GM23338 (cell line): ENCODE measurements around the gene NFILZ. TPM values are rescaled to one million over a fixed set of nuclear protein-coding genes. Genes with fewer than 3 reads are reported as not detected.

Experiments used
- ATAC-seq: fragments of 200-7000 bp; cut with Tn5 transposase; 3 replicates; pipeline ENCODE4 v1.9.1; 2020
- DNase-seq: peaks from one replicate; pipeline ENCODE4 v3.0.0-alpha.2; 2015; ENCODE audit warnings: low spot score
- H2AFZ ChIP-seq: fragments of 200-600 bp; sonication (generic); 2 replicates; pipeline ENCODE4 v1.8.0; 2016; ENCODE audit warnings: antibody characterized with exemption, mild to moderate bottlenecking, moderate library complexity
- H3F3A ChIP-seq: fragments of 200-600 bp; sonication (generic); replicated peaks from 2 replicates; pipeline ENCODE4 v1.8.0; 2017; ENCODE audit warnings: antibody characterized with exemption, mixed run types, low read depth
- H3K27ac ChIP-seq: fragments of 200-600 bp; sonication (generic); 2 replicates; pipeline ENCODE4 v1.6.1; 2016; ENCODE audit warnings: low read depth
- H3K27me3 ChIP-seq: fragments of 200-600 bp; sonication (generic); 2 replicates; pipeline ENCODE4 v1.8.0; 2016; ENCODE audit warnings: mild to moderate bottlenecking, mixed run types, moderate library complexity; ENCODE audit not compliant: insufficient read depth
- H3K36me3 ChIP-seq: fragments of 200-600 bp; sonication (generic); 2 replicates; pipeline ENCODE4 v1.8.0; 2016; ENCODE audit warnings: mild to moderate bottlenecking; ENCODE audit not compliant: insufficient read depth
- H3K4me1 ChIP-seq: fragments of 200-600 bp; sonication (generic); 2 replicates; pipeline ENCODE4 v1.8.0; 2016; ENCODE audit warnings: mild to moderate bottlenecking, moderate library complexity; ENCODE audit not compliant: insufficient read depth
- H3K4me2 ChIP-seq: fragments of 200-600 bp; sonication (generic); 2 replicates; pipeline ENCODE4 v1.7.1; 2017; ENCODE audit warnings: mixed run types
- H3K4me3 ChIP-seq: fragments of 200-600 bp; sonication (generic); 2 replicates; pipeline ENCODE4 v1.6.1; 2016; ENCODE audit warnings: mixed run types
- H3K79me2 ChIP-seq: fragments of 200-600 bp; sonication (generic); replicated peaks from 2 replicates; pipeline ENCODE4 v1.8.0; 2017; ENCODE audit warnings: mild to moderate bottlenecking; ENCODE audit not compliant: insufficient read depth
- H3K9me2 ChIP-seq: fragments of 200-600 bp; sonication (generic); 2 replicates; pipeline ENCODE4 v1.8.0; 2017; ENCODE audit not compliant: insufficient read depth
- H4K20me1 ChIP-seq: fragments of 200-600 bp; sonication (generic); replicated peaks from 2 replicates; pipeline ENCODE4 v1.8.0; 2017; ENCODE audit warnings: mild to moderate bottlenecking; ENCODE audit not compliant: insufficient read depth
- H3K27ac Mint-ChIP-seq: 2 replicates; pipeline ENCODE4 v1.8.0; 2020; ENCODE audit warnings: inconsistent platforms, mild to moderate bottlenecking, moderate library complexity, mixed read lengths
- H3K27me3 Mint-ChIP-seq: 3 replicates; pipeline ENCODE4 v1.8.0; 2022; ENCODE audit warnings: low read depth, mild to moderate bottlenecking, moderate library complexity, mixed read lengths, inconsistent platforms; ENCODE audit not compliant: insufficient read depth, poor library complexity
- H3K36me3 Mint-ChIP-seq: 3 replicates; pipeline ENCODE4 v1.8.0; 2021; ENCODE audit warnings: low read depth, mild to moderate bottlenecking, inconsistent platforms, moderate library complexity, mixed read lengths
- H3K4me1 Mint-ChIP-seq: 3 replicates; pipeline ENCODE4 v1.8.0; 2020; ENCODE audit warnings: mild to moderate bottlenecking, inconsistent platforms, mixed read lengths
- H3K4me3 Mint-ChIP-seq: 3 replicates; pipeline ENCODE4 v1.8.0; 2021; ENCODE audit warnings: moderate library complexity, mild to moderate bottlenecking, inconsistent platforms, mixed read lengths
- H3K9me3 Mint-ChIP-seq: 3 replicates; pipeline ENCODE4 v1.8.0; 2020; ENCODE audit warnings: moderate library complexity, mild to moderate bottlenecking, inconsistent platforms, mixed read lengths
- CREB1 ChIP-seq: fragments of 250-450 bp; sonication (Bioruptor Pico); IDR thresholded peaks from 2 replicates; pipeline ENCODE4 v1.5.0; 2020; ENCODE audit warnings: low read depth, mild to moderate bottlenecking, moderate library complexity
- CTCF ChIP-seq, 2 experiments: fragments of 200-600 bp in 1 of 2; sonication (generic) in 1 of 2; conservative IDR thresholded peaks; 2 replicates each; pipeline versions ENCODE4 v1.5.1 to v1.6.1; 2016 to 2017; ENCODE audit warnings: antibody characterized with exemption in 2 of 2, low read depth in 2 of 2, mild to moderate bottlenecking in 2 of 2, moderate library complexity in 1 of 2
- ETS1 ChIP-seq: IDR thresholded peaks from 2 replicates; pipeline ENCODE4 v1.6.1; 2016; ENCODE audit warnings: antibody characterized with exemption
- EZH2 ChIP-seq: fragments of 200-600 bp; sonication (generic); IDR thresholded peaks from one replicate; pipeline ENCODE4 v1.8.0; 2017; ENCODE audit warnings: antibody characterized with exemption, mild to moderate bottlenecking, low read depth; ENCODE audit not compliant: unreplicated experiment
- EZH2phosphoT487 ChIP-seq: fragments of 200-600 bp; sonication (generic); IDR thresholded peaks from one replicate; pipeline ENCODE4 v1.8.1; 2018; ENCODE audit warnings: antibody characterized with exemption; ENCODE audit not compliant: unreplicated experiment
- JUNB ChIP-seq: IDR thresholded peaks from one replicate; pipeline ENCODE4 v1.6.1; 2016; ENCODE audit warnings: antibody characterized with exemption; ENCODE audit not compliant: unreplicated experiment
- NANOG ChIP-seq: IDR thresholded peaks from 2 replicates; pipeline ENCODE4 v1.6.1; 2016; ENCODE audit warnings: antibody characterized with exemption, borderline replicate concordance
- POLR2AphosphoS5 ChIP-seq: IDR thresholded peaks from 2 replicates; pipeline ENCODE4 v1.6.1; 2016; ENCODE audit warnings: antibody characterized with exemption, low read depth
- REST ChIP-seq: IDR thresholded peaks from one replicate; pipeline ENCODE4 v1.6.1; 2018; ENCODE audit warnings: antibody characterized with exemption; ENCODE audit not compliant: unreplicated experiment
- STAT1 ChIP-seq: IDR thresholded peaks from one replicate; pipeline ENCODE4 v1.6.1; 2016; ENCODE audit warnings: antibody characterized with exemption; ENCODE audit not compliant: unreplicated experiment
- ZNF114 ChIP-seq: fragments of 250-450 bp; sonication (Bioruptor Pico); IDR thresholded peaks from 2 replicates; pipeline ENCODE4 v1.5.0; 2020; ENCODE audit warnings: mild to moderate bottlenecking, moderate library complexity
- ZNF331 ChIP-seq: fragments of 250-450 bp; sonication (Bioruptor Pico); IDR thresholded peaks from 2 replicates; pipeline ENCODE4 v1.5.0; 2020; ENCODE audit warnings: low read depth, mild to moderate bottlenecking, moderate library complexity
- ZNF462 ChIP-seq: fragments of 250-450 bp; sonication (Bioruptor Pico); IDR thresholded peaks from 2 replicates; pipeline ENCODE4 v1.5.0; 2020; ENCODE audit warnings: mild to moderate bottlenecking, moderate library complexity
- polyA plus RNA-seq: library from polyadenylated mRNA; unstranded; fragments of >200 nt; fragmentation: Nextera tagmentation; extraction: Ambion mirVana; gene quantifications from 2 replicates; pipeline ENCODE4 v1.2.1, GENCODE V29; 2016
- total RNA-seq: library from RNA; depleted of rRNA; stranded (reverse); fragments of >200 nt; shearing (Covaris generic); gene quantifications from 2 replicates; pipeline ENCODE4 v1.2.3, GENCODE V29; 2014

The NFILZ gene
- total and polyA plus RNA-seq, 2 experiments from 2014 or later: not detected

- Histone ChIP-seq H4K20me1 (no peaks in the 10 kb centered on the region), H3K9me2 (no peaks in the 10 kb centered on the region), H3F3A (no peaks in the 10 kb centered on the region), H3K27me3 (no peaks in the 10 kb centered on the region), H3K36me3 (no peaks in the 10 kb centered on the region), H2AFZ (no peak overlapping the region), H3K4me1 (no peaks in the 10 kb centered on the region), H3K27ac (no peak overlapping the region), H3K79me2 (no peaks in the 10 kb centered on the region), H3K4me3 (no peak overlapping the region), H3K4me2 (no peak overlapping the region)
- TF ChIP-seq STAT1 (no peak), REST (no peak), CTCF (conservative IDR thresholded peaks at IDR 0.05; ENCODE audit: low read depth in 2 of 2) (no peak), EZH2phosphoT487 (no peak), EZH2 (no peak), CREB1 (CRISPR knock-in tag) (no peak), NANOG (no peak), ZNF331 (CRISPR knock-in tag) (no peak), JUNB (no peak), POLR2AphosphoS5 (no peak), ETS1 (no peak), ZNF114 (no peak), ZNF462 (CRISPR knock-in tag) (no peak)
- H3K27ac Mint-ChIP-seq: no peak overlapping the region
- H3K9me3 Mint-ChIP-seq: peaks cover 86% of the 10 kb centered on the region
- H3K36me3 Mint-ChIP-seq: peaks cover 42% of the 10 kb centered on the region
- peaks cover 1% of the 10 kb centered on the region for H3K27me3 Mint-ChIP-seq
- no peak for ATAC-seq
- no peak for DNase-seq
- H3K4me1 Mint-ChIP-seq: no peaks in the 10 kb centered on the region
- H3K4me3 Mint-ChIP-seq: no peak overlapping the region
Observed at GRCh38 chr19:8665468-8666213, 35.2 kb downstream of the NFILZ start.
